Fibroblast of skin of right quadriceps (primary cell): Measurements from ENCODE around the gene HIVEP2.

Experiments
- DNase-seq: peaks from one replicate; pipeline ENCODE4 v3.0.0-alpha.2; 2013

HIVEP2 gene

GRCh38 chr6:142945446-142946180, 637 bp upstream of the HIVEP2 start:
- no peak for DNase-seq

- peak; percentile 93 for DNase-seq
Measured at GRCh38 chr6:142944124-142945048, 590 bp downstream of the HIVEP2 start.

DNA sequence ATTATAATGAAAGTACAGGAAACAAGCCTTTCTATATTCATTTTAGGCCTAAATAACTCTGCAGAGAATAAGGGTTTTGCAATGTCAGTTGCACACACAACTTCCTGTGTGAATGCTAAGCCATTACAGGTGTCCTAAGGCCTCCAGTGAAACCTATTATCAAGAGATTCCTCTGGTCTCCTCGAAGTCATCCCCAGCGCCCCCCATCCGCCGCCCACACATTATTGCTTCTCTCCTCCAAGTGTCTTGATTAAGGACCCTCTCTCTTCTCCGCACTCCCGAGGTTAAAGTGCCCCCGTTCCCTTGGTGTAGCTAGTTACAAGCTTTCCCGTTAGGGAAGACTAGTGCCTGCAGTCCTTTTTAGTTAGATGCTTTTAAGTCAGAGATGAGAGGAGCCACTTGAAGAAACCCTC, 1.3 kb downstream of the HIVEP2 start:
- peak; percentile 20 for DNase-seq

DNA sequence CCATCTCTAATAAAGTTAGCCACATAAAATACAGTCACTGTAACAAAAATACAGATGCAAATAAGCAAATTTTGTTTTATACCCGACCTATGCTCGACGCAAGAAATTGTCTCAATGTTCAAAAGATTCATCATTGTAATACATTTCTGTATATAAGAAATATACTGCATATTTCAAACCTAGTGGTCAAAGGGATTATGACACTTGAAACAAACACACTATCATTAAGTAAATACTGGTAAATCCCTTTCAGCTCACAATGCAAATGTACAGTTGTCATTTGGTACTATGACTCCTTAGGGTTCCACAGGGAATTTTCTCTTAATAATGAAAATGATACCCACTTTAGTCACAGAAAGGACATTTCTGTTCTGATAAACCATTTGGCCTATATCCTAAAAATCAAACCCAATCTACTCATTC, 2.2 kb downstream of the HIVEP2 start:
- DNase-seq: peak; percentile 39

- no peak for DNase-seq
Measured at GRCh38 chr6:142942238-142942637, 2.7 kb downstream of the HIVEP2 start.

DNA sequence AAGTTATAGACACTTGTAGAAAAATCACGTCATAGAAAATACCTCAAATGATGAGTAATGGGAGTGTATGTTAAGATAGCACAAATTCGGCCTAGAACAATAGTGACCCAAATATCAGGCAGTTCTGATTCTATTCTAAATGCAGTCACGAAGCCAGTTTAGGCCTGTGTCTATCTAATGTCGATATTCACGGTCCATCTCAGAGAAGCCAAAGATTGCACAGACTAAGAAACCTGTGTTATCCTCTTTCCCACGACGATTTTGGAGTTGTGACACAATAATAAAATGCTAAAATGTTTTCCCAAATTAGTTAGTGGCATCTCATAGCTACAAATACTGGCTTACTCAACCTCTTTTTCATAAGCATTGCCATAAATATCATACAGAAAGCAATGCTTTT, 4.0 kb downstream of the HIVEP2 start:
- DNase-seq: no peak

DNA sequence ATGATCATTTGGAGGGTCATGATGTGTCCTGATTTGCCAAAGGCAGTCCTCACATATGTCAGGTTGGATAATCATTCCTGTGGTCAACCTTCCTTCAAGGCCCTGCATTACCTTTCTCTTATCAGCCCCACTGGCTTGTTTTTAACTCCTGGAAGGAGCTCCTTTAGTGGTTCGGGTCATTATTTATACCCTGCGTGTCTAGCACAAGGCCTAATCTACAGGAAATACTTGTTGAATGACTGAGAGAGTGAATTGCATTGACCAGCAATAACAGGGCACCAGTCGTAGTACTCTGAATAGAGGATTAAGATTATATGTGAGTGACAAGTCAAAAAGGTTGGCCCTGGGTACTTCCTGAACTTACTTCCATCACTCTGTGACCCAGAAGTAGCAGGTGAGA, 4.5 kb downstream of the HIVEP2 start:
- DNase-seq: no peak

DNA sequence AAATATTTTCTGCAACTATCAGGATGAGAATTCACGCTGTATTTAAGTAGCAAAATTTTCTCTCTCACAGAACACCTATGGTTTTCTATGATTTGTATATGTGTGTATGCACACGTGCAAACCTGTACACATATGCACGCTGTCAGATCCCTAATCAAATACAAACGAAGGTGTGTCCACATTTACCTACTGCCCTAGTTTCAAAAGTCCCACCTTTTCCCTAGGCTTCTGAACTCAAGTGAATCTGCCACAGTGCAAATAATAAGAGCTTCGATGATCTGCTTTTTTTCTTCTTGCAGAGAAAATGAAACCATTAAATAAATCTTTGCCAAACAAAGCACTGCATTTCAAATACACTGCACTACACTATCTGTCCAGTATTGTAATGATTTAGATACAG, 6.5 kb downstream of the HIVEP2 start:
- no peak for DNase-seq

- DNase-seq: no peak
Measured at GRCh38 chr6:142937986-142938385, 7.0 kb downstream of the HIVEP2 start.

DNA sequence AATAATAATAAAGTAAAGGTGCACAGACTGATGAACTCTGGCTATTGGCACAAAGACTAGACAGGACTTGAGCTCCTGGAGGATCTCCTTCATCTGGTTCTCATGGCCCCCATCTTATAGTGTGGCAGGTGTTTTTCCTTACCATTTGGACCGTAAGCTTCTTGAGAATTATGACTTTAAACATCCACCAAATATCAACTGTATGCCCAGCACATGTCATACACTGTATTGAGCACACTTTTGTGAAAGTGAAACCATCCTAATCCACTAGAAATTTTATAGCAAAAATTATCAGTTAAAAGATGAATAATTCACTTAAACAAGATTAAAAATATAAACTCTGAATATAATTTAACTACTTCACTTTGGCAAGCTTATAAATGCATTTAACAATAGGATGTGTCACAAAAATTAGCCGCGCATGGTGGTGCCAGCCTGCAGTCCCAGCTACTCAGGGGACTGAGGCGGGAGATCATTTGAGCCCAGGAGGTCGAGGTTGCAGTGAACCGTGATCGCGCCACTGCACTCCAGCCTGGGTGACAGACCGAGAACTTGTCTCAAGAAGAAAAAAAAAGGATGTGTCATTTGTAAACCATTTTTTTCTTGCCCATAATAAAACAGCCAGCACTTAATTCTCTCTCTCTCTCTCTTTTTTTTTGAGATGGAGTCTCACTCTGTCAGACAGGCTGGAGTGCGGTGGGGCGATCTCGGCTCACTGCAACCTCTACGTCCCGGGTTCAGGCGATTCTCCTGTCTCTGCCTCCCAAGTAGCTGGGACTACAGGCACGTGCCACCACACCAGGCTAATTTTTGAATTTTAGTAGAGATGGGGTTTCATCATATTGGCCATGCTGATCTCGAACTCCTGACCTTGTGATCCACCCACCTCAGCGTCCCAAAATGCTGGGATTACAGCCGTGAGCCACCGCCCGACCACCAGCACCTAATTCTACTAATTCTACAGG, 9.1 kb downstream of the HIVEP2 start:
- DNase-seq: no peak

- DNase-seq: no peak
Measured at GRCh38 chr6:142934599-142934998, 10.4 kb downstream of the HIVEP2 start.

- no peak for DNase-seq
Measured at GRCh38 chr6:142934106-142934505, 10.9 kb downstream of the HIVEP2 start.

DNA sequence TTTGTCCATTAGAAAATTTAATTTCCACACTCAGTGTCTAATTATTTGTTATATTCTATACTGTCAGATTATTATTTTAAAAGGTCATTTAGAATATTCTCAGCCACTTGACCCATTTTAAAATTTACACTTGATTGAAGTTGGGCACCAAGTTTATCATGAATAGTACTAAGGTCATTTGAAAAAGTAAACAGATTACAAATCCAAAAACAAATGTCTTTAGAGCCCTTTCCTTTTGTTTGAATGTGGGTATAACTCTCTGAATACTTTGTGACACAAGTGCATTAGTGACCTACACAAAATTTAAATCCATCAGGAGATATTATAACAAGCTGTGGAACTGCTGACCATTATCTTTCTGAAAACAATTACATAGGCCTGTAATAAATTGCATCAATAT, 11.3 kb downstream of the HIVEP2 start:
- no peak for DNase-seq

GRCh38 chr6:142932889-142933288, 12.1 kb downstream of the HIVEP2 start:
- DNase-seq: no peak

DNA sequence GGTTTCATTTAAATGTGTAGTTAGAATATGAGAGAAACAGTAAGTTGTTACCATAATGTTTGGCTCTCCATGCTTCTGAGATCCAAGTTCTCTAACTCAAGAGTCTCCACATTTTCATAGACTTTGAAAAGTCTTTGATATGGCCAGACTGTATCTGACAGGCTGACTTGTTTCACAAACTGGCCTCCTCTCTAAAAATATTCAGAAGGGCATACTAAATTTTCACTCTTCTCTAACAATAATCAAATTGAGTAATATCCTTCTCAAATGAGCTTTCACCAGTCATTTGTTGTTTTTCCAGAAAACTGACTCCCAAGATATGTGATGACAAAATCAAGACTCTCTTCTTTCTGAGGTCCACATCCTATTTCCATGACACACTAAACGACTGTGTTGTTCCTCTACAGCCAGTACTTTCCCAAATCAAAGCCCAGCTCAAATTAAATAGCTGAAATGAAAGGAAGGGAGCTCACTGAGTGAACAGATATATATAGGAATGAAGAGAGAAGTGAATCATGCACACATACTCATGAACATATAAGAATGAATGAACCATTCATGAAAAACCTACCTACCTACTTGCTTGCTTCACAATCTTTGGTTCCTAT, 15.1 kb downstream of the HIVEP2 start:
- peak; percentile 63 for DNase-seq

DNA sequence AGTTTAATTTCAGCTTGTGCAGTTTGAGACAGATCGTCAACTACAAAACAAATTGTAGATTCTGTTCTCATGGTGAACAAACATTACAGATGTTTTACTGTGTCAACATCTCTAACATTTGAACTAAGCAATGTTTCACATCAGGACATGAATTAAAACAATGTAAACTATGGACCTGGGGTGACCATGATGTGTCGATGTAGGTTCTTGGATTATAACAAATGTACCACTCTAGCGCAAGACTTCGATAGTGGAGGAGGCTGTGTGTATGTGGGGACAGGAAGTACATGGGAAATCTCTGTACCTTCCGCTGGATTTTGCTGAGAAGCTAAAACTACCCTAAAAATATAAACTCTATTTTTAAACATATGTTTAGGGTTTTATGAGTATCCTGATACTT, 17.1 kb downstream of the HIVEP2 start:
- no peak for DNase-seq

- DNase-seq: no peak
Measured at GRCh38 chr6:142927271-142927580, 17.8 kb downstream of the HIVEP2 start.

- DNase-seq: peak; percentile 78
Measured at GRCh38 chr6:142926494-142927270, 18.3 kb downstream of the HIVEP2 start.

DNA sequence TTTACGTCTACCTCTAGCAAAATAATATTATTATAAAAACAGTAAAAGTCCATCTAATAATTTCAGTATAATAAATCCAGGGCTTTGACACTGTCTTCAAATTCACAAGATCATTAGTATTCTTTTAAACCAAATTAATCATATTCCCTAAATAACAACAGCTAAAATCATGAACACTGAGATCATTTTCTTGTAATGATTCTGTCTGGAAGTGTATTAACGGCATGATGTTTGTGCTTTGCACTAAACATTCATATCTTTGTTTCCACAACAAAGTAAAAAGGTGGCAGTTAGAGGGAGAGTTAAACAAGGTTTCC, 18.8 kb downstream of the HIVEP2 start:
- DNase-seq: no peak

DNA sequence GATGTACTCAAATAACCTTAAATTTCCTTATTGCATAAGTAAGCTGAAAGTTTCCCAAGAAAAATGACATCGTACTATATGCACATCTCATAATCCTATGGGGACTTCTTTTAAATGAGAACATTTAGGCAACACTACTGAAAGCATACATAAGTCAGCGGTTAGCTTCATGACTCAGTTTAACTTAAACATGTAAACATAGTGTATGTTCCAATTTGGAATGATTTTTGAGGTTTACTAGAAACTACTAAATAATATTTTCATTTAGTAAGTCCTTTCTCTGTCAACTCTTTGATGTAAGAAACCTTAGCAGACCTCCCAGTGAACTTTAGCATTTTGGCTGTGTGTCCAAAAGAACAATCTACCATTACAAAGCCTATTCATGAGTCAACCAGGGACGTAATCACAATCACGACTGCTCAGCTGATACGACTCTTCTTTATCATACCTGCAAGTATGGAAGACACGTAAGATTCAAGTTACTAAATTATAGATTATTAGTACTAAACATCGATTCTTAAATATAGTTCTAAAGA, 19.3 kb downstream of the HIVEP2 start:
- DNase-seq: peak; percentile 68

DNA sequence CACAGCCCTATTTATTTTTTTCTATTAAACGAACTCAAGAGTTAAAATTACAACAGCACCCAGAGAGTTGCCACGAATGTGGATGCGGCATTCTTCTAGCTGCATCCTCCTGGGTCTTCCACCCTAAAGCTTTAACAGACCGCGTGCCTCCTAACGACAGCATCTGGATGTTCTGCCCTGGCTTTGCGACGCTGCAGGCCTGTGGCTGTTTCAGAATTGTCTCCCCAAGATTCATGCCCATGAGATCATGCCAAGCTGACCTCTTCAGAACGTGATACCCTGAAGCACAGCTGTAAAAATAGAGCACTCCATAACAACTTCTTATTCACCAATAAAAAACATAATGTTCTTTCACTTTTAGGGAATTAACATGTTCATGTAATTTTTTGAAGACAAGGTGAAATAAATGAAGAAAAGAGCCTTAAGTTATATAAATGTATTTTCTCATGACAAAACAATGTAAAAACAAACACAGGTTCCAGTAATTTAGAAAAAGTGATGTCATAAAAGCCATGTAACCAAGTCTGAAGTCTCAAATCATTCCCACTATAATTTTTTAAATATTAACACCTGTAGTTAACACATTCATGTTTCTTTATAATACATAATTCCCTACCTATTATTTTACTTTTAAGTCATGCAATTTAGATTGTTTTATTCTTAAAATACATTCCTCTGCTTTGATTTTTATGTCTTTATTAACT, 26.5 kb downstream of the HIVEP2 start:
- DNase-seq: no peak
